Epithelial cell of proximal tubule (primary cell): ENCODE measurements around the gene ZNF831. TPM values are rescaled to one million over a fixed set of nuclear protein-coding genes. Genes with fewer than 3 reads are reported as not detected.

ENCODE experiments used
- DNase-seq: peaks from one replicate; pipeline ENCODE4 v3.0.0-alpha.2; 2011; ENCODE audit warnings: low read depth
- H3K4me3 ChIP-seq: 2 replicates; pipeline ENCODE4 v1.5.1; 2011; ENCODE audit warnings: low read depth, mild to moderate bottlenecking, low read length
- total RNA-seq: library from RNA; depleted of rRNA; stranded (reverse); fragments of >200 nt; gene quantifications from 2 replicates; pipeline ENCODE4 v1.2.3, GENCODE V29; 2015
- TF ChIP-seq, protein P1 (sequence below): conservative IDR thresholded peaks from 2 replicates; pipeline ENCODE4 v1.5.1; 2012; ENCODE audit warnings: low read depth, mild to moderate bottlenecking, low read length

The ZNF831 gene
- total RNA-seq, 1 donor from 2014 or later: not detected

- no peak overlapping the region for H3K4me3 ChIP-seq
- TF ChIP-seq, protein P1, sequence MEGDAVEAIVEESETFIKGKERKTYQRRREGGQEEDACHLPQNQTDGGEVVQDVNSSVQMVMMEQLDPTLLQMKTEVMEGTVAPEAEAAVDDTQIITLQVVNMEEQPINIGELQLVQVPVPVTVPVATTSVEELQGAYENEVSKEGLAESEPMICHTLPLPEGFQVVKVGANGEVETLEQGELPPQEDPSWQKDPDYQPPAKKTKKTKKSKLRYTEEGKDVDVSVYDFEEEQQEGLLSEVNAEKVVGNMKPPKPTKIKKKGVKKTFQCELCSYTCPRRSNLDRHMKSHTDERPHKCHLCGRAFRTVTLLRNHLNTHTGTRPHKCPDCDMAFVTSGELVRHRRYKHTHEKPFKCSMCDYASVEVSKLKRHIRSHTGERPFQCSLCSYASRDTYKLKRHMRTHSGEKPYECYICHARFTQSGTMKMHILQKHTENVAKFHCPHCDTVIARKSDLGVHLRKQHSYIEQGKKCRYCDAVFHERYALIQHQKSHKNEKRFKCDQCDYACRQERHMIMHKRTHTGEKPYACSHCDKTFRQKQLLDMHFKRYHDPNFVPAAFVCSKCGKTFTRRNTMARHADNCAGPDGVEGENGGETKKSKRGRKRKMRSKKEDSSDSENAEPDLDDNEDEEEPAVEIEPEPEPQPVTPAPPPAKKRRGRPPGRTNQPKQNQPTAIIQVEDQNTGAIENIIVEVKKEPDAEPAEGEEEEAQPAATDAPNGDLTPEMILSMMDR: no peak
- no peak for DNase-seq
Measured at GRCh38 chr20:59223182-59223601, 59.6 kb downstream of the ZNF831 start.

GRCh38 chr20:59223750-59224149 is 60.1 kb downstream of the ZNF831 start:
- TF ChIP-seq, protein P1: no peak
- no peak for DNase-seq
- no peak overlapping the region for H3K4me3 ChIP-seq

- no peak overlapping the region for H3K4me3 ChIP-seq
- DNase-seq: no peak
- TF ChIP-seq, protein P1: no peak
Measured at GRCh38 chr20:59224236-59224635, 60.6 kb downstream of the ZNF831 start.

DNA sequence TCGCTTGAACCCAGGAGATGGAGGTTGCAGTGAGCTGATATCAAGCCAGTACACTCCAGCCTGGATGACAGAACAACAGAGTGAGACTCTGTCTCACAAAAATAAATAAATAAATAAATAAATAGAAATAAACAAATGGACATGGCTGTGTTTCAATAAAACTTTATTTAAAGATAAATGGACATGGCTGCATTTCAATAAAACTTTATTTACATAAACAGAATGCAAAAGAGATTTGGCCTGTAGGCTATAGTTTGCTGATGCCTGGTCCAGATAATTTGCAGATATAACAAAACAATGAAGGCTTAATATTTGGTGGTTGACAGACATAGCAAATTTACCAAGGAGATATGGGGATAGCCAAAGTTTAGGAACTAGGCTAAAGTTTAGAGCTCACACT is 66.8 kb downstream of the ZNF831 start:
- DNase-seq: no peak
- no peak overlapping the region for H3K4me3 ChIP-seq
- TF ChIP-seq, protein P1: no peak

GRCh38 chr20:59231124-59231804 is 67.6 kb downstream of the ZNF831 start:
- TF ChIP-seq, protein P1: no peak
- DNase-seq: no peak

GRCh38 chr20:59232618-59233017 is 69.0 kb downstream of the ZNF831 start:
- no peak overlapping the region for H3K4me3 ChIP-seq
- TF ChIP-seq, protein P1: no peak
- DNase-seq: no peak

More at GRCh38 chr20:59231124-59231804, 67.6 kb downstream of the ZNF831 start:
- no peak overlapping the region for H3K4me3 ChIP-seq

- H3K4me3 ChIP-seq: no peak overlapping the region
- TF ChIP-seq, protein P1: no peak
- no peak for DNase-seq
Measured at GRCh38 chr20:59235226-59235625, 71.6 kb downstream of the ZNF831 start.
